Esophagus (tissue), 2 donors: ENCODE data around the gene ETV6. TPM values are rescaled to one million over a fixed set of nuclear protein-coding genes. Genes with fewer than 3 reads are reported as not detected.

Experiments used
- H3K27ac ChIP-seq, 2 donors: one replicate each; pipeline ENCODE4 v1.5.1; 2013; ENCODE audit warnings: low read depth in 2 of 2, mild to moderate bottlenecking in 2 of 2, inconsistent platforms in 1 of 2, low read length in 1 of 2, moderate library complexity in 1 of 2
- H3K27me3 ChIP-seq, 2 donors: one replicate each; pipeline ENCODE4 v1.6.1; 2013; ENCODE audit warnings: low read length in 2 of 2, control low read depth in 1 of 2, mild to moderate bottlenecking in 1 of 2; ENCODE audit not compliant: insufficient read depth in 2 of 2, control insufficient read depth in 1 of 2
- H3K36me3 ChIP-seq, 2 donors: one replicate each; pipeline ENCODE4 v1.6.1; 2013; ENCODE audit warnings: low read length in 1 of 2; ENCODE audit not compliant: control insufficient read depth in 2 of 2, insufficient read depth in 2 of 2
- H3K4me1 ChIP-seq, 2 donors: one replicate each; pipeline ENCODE4 v1.6.1; 2013; ENCODE audit warnings: low read length in 1 of 2; ENCODE audit not compliant: control insufficient read depth in 2 of 2, insufficient read depth in 2 of 2
- H3K4me3 ChIP-seq, 2 donors: one replicate each; pipeline ENCODE4 v1.5.1; 2013; ENCODE audit warnings: low read length in 2 of 2, mild to moderate bottlenecking in 2 of 2, low read depth in 1 of 2, moderate library complexity in 1 of 2
- H3K9me3 ChIP-seq, 2 donors: one replicate each; pipeline ENCODE4 v1.6.1; 2013; ENCODE audit warnings: mild to moderate bottlenecking in 2 of 2, low read depth in 1 of 2, low read length in 1 of 2, moderate library complexity in 1 of 2; ENCODE audit not compliant: control insufficient read depth in 2 of 2, insufficient read depth in 1 of 2
- WGBS, 2 donors: extraction: QIAGEN DNeasy Blood & Tissue Kit; methylation state at CpG; one replicate each; pipeline ENCODE4 v1.1.7; 2013; 5-methylcytosine and 5-hydroxymethylcytosine counted together
- polyA plus RNA-seq, 2 donors: library from polyadenylated mRNA; stranded (reverse); fragments of 200-250 nt; gene quantifications; one replicate each; pipeline ENCODE4 v1.2.3, GENCODE V29; 2013
- donor health status: healthy with polysubstance abuse.
- donor health status: Bipolar disorder and iron deficiency.

The ETV6 gene
- polyA plus RNA-seq, 2 donors = 5.4 to 5.6 TPM

DNA sequence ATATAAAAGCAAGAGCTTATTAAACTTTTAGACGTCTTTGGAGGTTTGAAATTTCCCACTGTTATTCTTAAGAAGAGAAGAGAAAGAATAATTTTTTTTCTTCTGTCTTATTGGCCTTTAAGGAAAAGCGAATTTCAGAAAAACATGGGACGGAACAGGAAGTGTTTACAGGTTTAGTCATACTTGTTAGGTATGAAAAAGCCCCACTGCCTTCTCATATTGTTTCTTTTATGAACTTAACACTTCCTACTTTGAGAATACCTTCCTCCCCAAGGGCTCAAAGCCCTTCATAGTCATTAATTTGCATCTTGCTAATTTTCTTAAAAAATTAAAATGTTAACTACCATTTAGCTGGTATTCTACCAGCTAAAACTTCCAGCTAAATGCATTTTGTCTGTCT, 82.0 kb downstream of the ETV6 start:
- H3K4me1 ChIP-seq = peaks cover 13 to 16% of the 10 kb centered on the region in 2 donors
- H3K4me3 ChIP-seq = no peak overlapping the region
- no peaks in the 10 kb centered on the region for H3K9me3 ChIP-seq
- H3K36me3 ChIP-seq = no peaks in the 10 kb centered on the region
- no peaks in the 10 kb centered on the region for H3K27me3 ChIP-seq
- WGBS, 2 donors = 27 to 35% methylated on average over 3 of the region's 3 CpGs
- peak overlapping the region; percentile 51 to 86 for H3K27ac ChIP-seq

DNA sequence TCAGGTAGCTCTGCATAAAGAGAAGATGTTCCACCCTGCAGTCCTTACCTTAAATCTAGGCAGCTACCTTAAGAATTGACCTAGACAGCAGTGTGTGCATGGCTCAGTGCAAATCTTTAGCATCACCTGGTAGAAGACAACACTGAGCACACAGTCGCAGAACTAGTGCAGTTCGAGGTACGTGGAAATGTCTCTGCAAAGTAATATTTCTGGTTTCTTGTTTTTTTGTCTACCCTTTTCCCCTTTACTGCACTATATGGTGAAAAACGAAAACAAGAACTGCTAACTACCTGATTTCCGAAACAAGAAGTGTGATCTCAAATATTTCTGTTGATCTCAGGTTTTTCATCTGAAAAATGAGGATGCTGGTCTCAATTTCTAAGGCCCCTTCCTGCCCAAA, 82.5 kb downstream of the ETV6 start:
- Histone ChIP-seq H3K27me3 (no peaks in the 10 kb centered on the region), H3K36me3 (no peaks in the 10 kb centered on the region), H3K4me1 (peaks cover 13 to 14% of the 10 kb centered on the region in 2 donors), H3K27ac (peak overlapping the region; percentile 51 to 86), H3K9me3 (no peaks in the 10 kb centered on the region), H3K4me3 (no peak overlapping the region)
- WGBS, 2 donors = 76 to 87% methylated on average over 5 of the region's 5 CpGs

DNA sequence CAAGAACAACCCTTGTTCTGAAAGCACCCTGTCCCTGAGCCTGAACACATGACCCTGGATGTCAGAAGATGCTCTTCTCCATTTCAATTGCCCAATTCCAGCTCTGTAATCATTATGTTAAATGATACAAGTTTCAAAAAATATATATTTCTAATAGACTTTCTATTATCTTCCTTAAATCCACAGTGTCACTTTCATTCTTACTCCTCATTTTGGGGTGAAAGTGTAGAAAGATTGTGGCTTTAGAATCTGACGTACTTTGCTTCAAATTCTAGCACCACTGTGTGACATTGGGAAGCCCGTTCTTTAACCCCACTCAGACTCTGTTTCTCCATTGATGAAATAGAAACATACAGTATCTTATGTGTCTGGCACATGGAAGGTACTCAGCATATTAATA, 83.2 kb downstream of the ETV6 start:
- Histone ChIP-seq H3K4me1 (peaks cover 11 to 13% of the 10 kb centered on the region in 2 donors), H3K36me3 (no peaks in the 10 kb centered on the region), H3K27me3 (no peaks in the 10 kb centered on the region), H3K9me3 (no peaks in the 10 kb centered on the region), H3K4me3 (no peak overlapping the region), H3K27ac (peak overlapping the region in 1 of 2 donors; percentile 31)
- 82 to 86% methylated on average over 2 of the region's 2 CpGs for WGBS, 2 donors

DNA sequence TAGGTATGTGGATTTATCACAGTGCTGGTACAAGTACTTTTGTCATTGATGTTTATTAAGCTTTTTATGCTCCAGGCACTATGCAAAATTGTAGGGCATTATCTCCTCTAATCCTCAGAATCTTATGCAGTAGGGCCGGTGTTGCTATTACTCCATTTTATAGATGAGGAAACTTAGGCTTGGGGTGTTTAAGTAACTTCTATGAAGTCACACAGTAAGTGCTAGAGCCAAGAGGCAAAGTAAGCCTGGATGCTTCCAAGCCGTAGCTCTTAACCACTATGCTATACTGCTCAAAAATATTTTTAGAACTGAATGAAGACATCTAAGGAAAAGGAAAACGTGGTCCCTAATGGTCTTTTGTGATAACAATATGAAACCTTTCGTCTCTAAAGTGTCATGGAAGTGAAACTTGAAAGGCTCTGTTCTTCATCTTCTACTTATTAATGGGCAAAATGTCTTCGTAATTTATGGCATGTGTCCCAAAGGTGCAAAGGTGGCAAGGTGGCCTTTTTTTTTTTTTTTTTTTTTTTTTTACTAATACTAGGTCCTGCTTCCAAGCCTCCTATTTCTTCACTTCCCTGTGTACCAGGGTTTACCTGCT, 85.2 kb downstream of the ETV6 start:
- no peaks in the 10 kb centered on the region for H3K9me3 ChIP-seq
- H3K4me1 ChIP-seq = peaks cover 7 to 8% of the 10 kb centered on the region in 2 donors
- WGBS, 2 donors = 72 to 79% methylated on average over 5 of the region's 5 CpGs
- H3K27me3 ChIP-seq = no peaks in the 10 kb centered on the region
- H3K4me3 ChIP-seq = no peak overlapping the region
- no peaks in the 10 kb centered on the region for H3K36me3 ChIP-seq
- H3K27ac ChIP-seq = no peak overlapping the region

DNA sequence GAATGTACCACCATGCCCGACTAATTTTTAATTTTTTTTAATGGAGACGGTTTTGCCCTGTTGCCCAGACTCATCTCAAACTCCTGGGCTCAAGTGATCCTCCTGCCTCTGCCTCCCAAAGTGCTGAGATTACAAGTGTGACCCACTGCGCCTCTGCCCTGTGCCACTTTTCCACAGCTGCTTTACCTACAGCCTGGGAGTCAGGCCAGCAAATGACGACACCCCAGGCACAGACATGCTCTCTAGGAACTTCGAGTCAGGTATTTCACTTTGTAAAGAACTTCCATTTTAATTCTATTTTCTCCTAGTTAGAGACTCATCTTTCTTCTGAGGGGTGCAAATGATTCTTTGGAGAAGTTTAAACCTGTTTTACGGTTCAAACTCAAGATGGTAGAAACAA, 89.0 kb downstream of the ETV6 start:
- H3K4me1 ChIP-seq = peaks cover 0 to 2% of the 10 kb centered on the region in 2 donors
- WGBS, 2 donors = 78 to 82% methylated on average over 6 of the region's 6 CpGs
- H3K27ac ChIP-seq = no peak overlapping the region
- no peaks in the 10 kb centered on the region for H3K9me3 ChIP-seq
- no peak overlapping the region for H3K4me3 ChIP-seq
- H3K27me3 ChIP-seq = no peaks in the 10 kb centered on the region
- no peaks in the 10 kb centered on the region for H3K36me3 ChIP-seq

DNA sequence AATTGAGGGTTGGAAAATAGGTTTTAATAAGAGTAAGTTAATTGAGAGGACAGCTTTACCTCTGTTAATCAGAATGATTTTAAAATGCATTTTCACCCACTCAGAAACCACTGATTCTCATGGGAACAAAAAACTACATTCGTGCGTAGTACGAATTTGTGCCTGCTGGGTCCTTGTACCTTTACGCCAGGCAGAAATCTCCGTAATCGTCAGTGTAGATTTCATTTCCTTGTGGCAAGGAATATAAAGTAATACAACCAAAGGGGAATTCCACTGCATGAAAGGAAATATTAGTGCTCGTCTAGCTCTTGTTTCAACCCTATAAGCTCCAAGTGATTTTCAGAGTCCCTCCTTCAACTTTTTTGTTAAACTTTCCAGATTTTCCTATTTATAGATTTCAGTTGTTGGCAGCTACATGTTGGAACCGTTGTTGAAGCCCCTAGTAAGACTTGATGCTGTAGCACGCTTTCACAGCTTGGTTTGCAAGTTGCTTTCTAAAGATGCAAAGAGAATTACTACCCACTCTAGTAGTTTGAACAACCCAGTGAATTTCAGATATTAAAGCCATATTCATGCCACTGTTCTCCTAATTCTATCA, 90.6 kb downstream of the ETV6 start:
- Histone ChIP-seq H3K27ac (no peak overlapping the region), H3K4me3 (no peak overlapping the region), H3K27me3 (no peaks in the 10 kb centered on the region), H3K4me1 (peaks cover 0 to 2% of the 10 kb centered on the region in 2 donors), H3K9me3 (no peaks in the 10 kb centered on the region), H3K36me3 (no peaks in the 10 kb centered on the region)
- WGBS, 2 donors = 57 to 66% methylated on average over 9 of the region's 9 CpGs

DNA sequence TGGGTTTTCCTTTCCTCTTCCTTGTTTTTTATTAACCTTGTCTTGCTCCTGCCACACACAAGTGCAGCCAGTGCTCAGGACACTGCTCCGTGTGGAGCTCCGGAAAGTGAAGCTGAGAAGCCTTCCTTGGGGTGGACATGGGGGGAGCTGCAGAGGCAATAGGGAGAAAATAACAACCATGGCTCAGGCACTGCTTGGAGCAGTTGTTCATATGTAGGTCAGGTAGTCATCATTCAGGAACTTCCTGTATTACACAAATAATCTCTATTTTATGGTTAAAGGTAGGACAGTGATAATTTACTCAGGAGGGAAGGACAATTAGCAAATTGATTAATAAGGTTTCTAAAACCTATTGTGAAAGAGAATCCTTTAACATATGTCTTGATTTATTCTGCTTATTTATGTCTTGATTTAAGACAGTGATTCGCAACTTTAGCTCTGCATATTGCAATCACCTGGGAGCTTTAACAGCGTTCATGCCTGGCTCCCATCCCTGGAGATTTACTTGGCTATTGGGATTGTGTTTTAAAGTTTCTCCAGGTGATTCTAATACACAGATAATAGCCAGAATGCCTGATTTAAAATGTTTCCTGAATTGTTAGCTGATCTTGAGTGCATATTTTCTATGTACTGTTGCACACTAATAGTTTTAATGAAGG, 92.1 kb downstream of the ETV6 start:
- 71 to 73% methylated on average over 4 of the region's 4 CpGs for WGBS, 2 donors
- no peak overlapping the region for H3K4me3 ChIP-seq
- no peaks in the 10 kb centered on the region for H3K36me3 ChIP-seq
- no peak overlapping the region for H3K27ac ChIP-seq
- H3K9me3 ChIP-seq = no peaks in the 10 kb centered on the region
- peaks cover 0 to 2% of the 10 kb centered on the region in 2 donors for H3K4me1 ChIP-seq
- no peaks in the 10 kb centered on the region for H3K27me3 ChIP-seq

DNA sequence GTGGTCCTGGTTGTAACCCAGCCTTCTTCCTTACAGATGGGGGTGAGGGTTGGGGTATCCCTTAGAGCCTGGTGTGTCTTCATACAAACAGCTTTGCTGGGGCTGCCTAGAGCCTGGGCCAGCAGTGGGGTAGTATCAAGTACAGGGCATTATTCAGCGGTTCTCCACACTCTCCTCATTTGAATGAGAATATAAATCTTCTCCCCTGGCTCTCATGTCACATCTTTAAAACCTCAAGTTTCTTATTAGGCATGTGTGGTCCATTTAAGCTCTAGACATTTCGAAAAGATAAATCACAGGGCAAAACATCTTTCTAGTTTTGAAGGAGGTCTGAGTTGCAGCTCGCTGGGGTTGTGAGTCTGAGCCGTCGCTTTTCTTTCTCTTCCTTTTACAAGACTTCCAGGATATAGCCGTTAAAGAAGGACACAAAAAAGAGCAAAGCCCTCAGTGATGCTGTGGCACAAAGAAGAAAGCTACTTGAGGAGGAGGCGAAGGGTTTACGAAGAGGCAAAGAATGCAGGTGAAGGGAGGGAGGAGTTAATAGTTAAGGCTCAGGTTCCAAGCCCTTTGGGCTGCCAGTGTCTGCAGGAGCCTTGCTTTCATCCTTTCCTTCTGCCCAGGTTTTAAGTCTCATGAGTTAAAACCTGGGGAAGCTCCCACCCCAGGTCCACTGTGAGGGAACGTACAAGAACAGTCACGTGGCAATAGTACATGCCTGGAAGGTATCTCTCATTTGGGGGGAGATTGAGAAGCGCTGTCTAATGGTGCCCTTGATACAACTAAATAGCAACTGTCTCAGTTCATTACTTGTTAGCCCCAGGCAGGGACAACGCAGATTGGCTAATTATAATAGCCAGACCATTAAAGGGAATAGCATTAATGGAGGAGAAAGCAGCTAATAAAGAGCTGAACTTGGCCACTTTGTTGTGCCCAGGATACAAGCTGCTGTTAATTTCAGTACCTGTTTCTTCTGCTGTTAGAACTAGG, 94.2 kb downstream of the ETV6 start:
- H3K27me3 ChIP-seq = no peaks in the 10 kb centered on the region
- no peaks in the 10 kb centered on the region for H3K36me3 ChIP-seq
- H3K27ac ChIP-seq = no peak overlapping the region
- no peak overlapping the region for H3K4me3 ChIP-seq
- 57 to 71% methylated on average over 12 of the region's 12 CpGs for WGBS, 2 donors
- H3K4me1 ChIP-seq = peaks cover 0 to 4% of the 10 kb centered on the region in 2 donors
- H3K9me3 ChIP-seq = no peaks in the 10 kb centered on the region

DNA sequence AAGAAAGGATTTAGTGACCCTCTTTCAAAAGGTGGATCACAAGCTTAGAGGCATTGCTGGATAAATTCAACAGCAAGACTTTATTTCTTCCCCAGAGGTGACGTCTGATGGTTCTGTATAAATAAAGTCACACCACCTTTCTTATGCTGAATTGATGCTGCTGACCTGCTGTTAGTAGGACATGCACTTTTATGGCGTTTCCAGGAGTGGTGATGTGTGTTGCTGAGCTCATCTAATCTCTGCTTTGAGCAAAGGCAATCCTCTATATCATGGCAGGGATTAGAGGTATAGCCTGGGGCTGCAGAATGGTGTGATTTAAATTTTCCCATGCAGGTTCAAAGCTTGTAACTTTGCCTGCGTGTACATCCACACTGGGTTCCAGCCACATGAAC, 94.9 kb downstream of the ETV6 start:
- WGBS, 2 donors = 57 to 64% methylated on average over 3 of the region's 3 CpGs

More for the DNA sequence above, 94.9 kb downstream of the ETV6 start:
- peaks cover 0 to 2% of the 10 kb centered on the region in 2 donors for H3K4me1 ChIP-seq
- no peak overlapping the region for H3K4me3 ChIP-seq
- H3K9me3 ChIP-seq = no peaks in the 10 kb centered on the region
- no peaks in the 10 kb centered on the region for H3K27me3 ChIP-seq
- H3K36me3 ChIP-seq = no peaks in the 10 kb centered on the region
- H3K27ac ChIP-seq = no peak overlapping the region
